GM23338 (cell line): ENCODE measurements around the gene IRX2. TPM values are rescaled to one million over a fixed set of nuclear protein-coding genes. Genes with fewer than 3 reads are reported as not detected.

Source experiments
- ATAC-seq: fragments of 200-7000 bp; cut with Tn5 transposase; 3 replicates; pipeline ENCODE4 v1.9.1; 2020
- DNase-seq: peaks from one replicate; pipeline ENCODE4 v3.0.0-alpha.2; 2015; ENCODE audit warnings: low spot score
- H2AFZ ChIP-seq: fragments of 200-600 bp; sonication (generic); 2 replicates; pipeline ENCODE4 v1.8.0; 2016; ENCODE audit warnings: antibody characterized with exemption, mild to moderate bottlenecking, moderate library complexity
- H3F3A ChIP-seq: fragments of 200-600 bp; sonication (generic); replicated peaks from 2 replicates; pipeline ENCODE4 v1.8.0; 2017; ENCODE audit warnings: antibody characterized with exemption, mixed run types, low read depth
- H3K27ac ChIP-seq: fragments of 200-600 bp; sonication (generic); 2 replicates; pipeline ENCODE4 v1.6.1; 2016; ENCODE audit warnings: low read depth
- H3K27me3 ChIP-seq: fragments of 200-600 bp; sonication (generic); 2 replicates; pipeline ENCODE4 v1.8.0; 2016; ENCODE audit warnings: mild to moderate bottlenecking, mixed run types, moderate library complexity; ENCODE audit not compliant: insufficient read depth
- H3K36me3 ChIP-seq: fragments of 200-600 bp; sonication (generic); 2 replicates; pipeline ENCODE4 v1.8.0; 2016; ENCODE audit warnings: mild to moderate bottlenecking; ENCODE audit not compliant: insufficient read depth
- H3K4me1 ChIP-seq: fragments of 200-600 bp; sonication (generic); 2 replicates; pipeline ENCODE4 v1.8.0; 2016; ENCODE audit warnings: mild to moderate bottlenecking, moderate library complexity; ENCODE audit not compliant: insufficient read depth
- H3K4me2 ChIP-seq: fragments of 200-600 bp; sonication (generic); 2 replicates; pipeline ENCODE4 v1.7.1; 2017; ENCODE audit warnings: mixed run types
- H3K4me3 ChIP-seq: fragments of 200-600 bp; sonication (generic); 2 replicates; pipeline ENCODE4 v1.6.1; 2016; ENCODE audit warnings: mixed run types
- H3K79me2 ChIP-seq: fragments of 200-600 bp; sonication (generic); replicated peaks from 2 replicates; pipeline ENCODE4 v1.8.0; 2017; ENCODE audit warnings: mild to moderate bottlenecking; ENCODE audit not compliant: insufficient read depth
- H3K9me2 ChIP-seq: fragments of 200-600 bp; sonication (generic); 2 replicates; pipeline ENCODE4 v1.8.0; 2017; ENCODE audit not compliant: insufficient read depth
- H4K20me1 ChIP-seq: fragments of 200-600 bp; sonication (generic); replicated peaks from 2 replicates; pipeline ENCODE4 v1.8.0; 2017; ENCODE audit warnings: mild to moderate bottlenecking; ENCODE audit not compliant: insufficient read depth
- H3K27ac Mint-ChIP-seq: 2 replicates; pipeline ENCODE4 v1.8.0; 2020; ENCODE audit warnings: inconsistent platforms, mild to moderate bottlenecking, moderate library complexity, mixed read lengths
- H3K27me3 Mint-ChIP-seq: 3 replicates; pipeline ENCODE4 v1.8.0; 2022; ENCODE audit warnings: low read depth, mild to moderate bottlenecking, moderate library complexity, mixed read lengths, inconsistent platforms; ENCODE audit not compliant: insufficient read depth, poor library complexity
- H3K36me3 Mint-ChIP-seq: 3 replicates; pipeline ENCODE4 v1.8.0; 2021; ENCODE audit warnings: low read depth, mild to moderate bottlenecking, inconsistent platforms, moderate library complexity, mixed read lengths
- H3K4me1 Mint-ChIP-seq: 3 replicates; pipeline ENCODE4 v1.8.0; 2020; ENCODE audit warnings: mild to moderate bottlenecking, inconsistent platforms, mixed read lengths
- H3K4me3 Mint-ChIP-seq: 3 replicates; pipeline ENCODE4 v1.8.0; 2021; ENCODE audit warnings: moderate library complexity, mild to moderate bottlenecking, inconsistent platforms, mixed read lengths
- H3K9me3 Mint-ChIP-seq: 3 replicates; pipeline ENCODE4 v1.8.0; 2020; ENCODE audit warnings: moderate library complexity, mild to moderate bottlenecking, inconsistent platforms, mixed read lengths
- CREB1 ChIP-seq: fragments of 250-450 bp; sonication (Bioruptor Pico); IDR thresholded peaks from 2 replicates; pipeline ENCODE4 v1.5.0; 2020; ENCODE audit warnings: low read depth, mild to moderate bottlenecking, moderate library complexity
- CTCF ChIP-seq, 2 experiments: fragments of 200-600 bp in 1 of 2; sonication (generic) in 1 of 2; conservative IDR thresholded peaks; 2 replicates each; pipeline versions ENCODE4 v1.5.1 to v1.6.1; 2016 to 2017; ENCODE audit warnings: antibody characterized with exemption in 2 of 2, low read depth in 2 of 2, mild to moderate bottlenecking in 2 of 2, moderate library complexity in 1 of 2
- ETS1 ChIP-seq: IDR thresholded peaks from 2 replicates; pipeline ENCODE4 v1.6.1; 2016; ENCODE audit warnings: antibody characterized with exemption
- EZH2 ChIP-seq: fragments of 200-600 bp; sonication (generic); IDR thresholded peaks from one replicate; pipeline ENCODE4 v1.8.0; 2017; ENCODE audit warnings: antibody characterized with exemption, mild to moderate bottlenecking, low read depth; ENCODE audit not compliant: unreplicated experiment
- EZH2phosphoT487 ChIP-seq: fragments of 200-600 bp; sonication (generic); IDR thresholded peaks from one replicate; pipeline ENCODE4 v1.8.1; 2018; ENCODE audit warnings: antibody characterized with exemption; ENCODE audit not compliant: unreplicated experiment
- JUNB ChIP-seq: IDR thresholded peaks from one replicate; pipeline ENCODE4 v1.6.1; 2016; ENCODE audit warnings: antibody characterized with exemption; ENCODE audit not compliant: unreplicated experiment
- NANOG ChIP-seq: IDR thresholded peaks from 2 replicates; pipeline ENCODE4 v1.6.1; 2016; ENCODE audit warnings: antibody characterized with exemption, borderline replicate concordance
- POLR2AphosphoS5 ChIP-seq: IDR thresholded peaks from 2 replicates; pipeline ENCODE4 v1.6.1; 2016; ENCODE audit warnings: antibody characterized with exemption, low read depth
- STAT1 ChIP-seq: IDR thresholded peaks from one replicate; pipeline ENCODE4 v1.6.1; 2016; ENCODE audit warnings: antibody characterized with exemption; ENCODE audit not compliant: unreplicated experiment
- ZNF114 ChIP-seq: fragments of 250-450 bp; sonication (Bioruptor Pico); IDR thresholded peaks from 2 replicates; pipeline ENCODE4 v1.5.0; 2020; ENCODE audit warnings: mild to moderate bottlenecking, moderate library complexity
- ZNF331 ChIP-seq: fragments of 250-450 bp; sonication (Bioruptor Pico); IDR thresholded peaks from 2 replicates; pipeline ENCODE4 v1.5.0; 2020; ENCODE audit warnings: low read depth, mild to moderate bottlenecking, moderate library complexity
- polyA plus RNA-seq: library from polyadenylated mRNA; unstranded; fragments of >200 nt; fragmentation: Nextera tagmentation; extraction: Ambion mirVana; gene quantifications from 2 replicates; pipeline ENCODE4 v1.2.1, GENCODE V29; 2016
- total RNA-seq: library from RNA; depleted of rRNA; stranded (reverse); fragments of >200 nt; shearing (Covaris generic); gene quantifications from 2 replicates; pipeline ENCODE4 v1.2.3, GENCODE V29; 2014
- TF ChIP-seq, protein P1 (sequence below): IDR thresholded peaks from one replicate; pipeline ENCODE4 v1.6.1; 2018; ENCODE audit warnings: antibody characterized with exemption; ENCODE audit not compliant: unreplicated experiment
- TF ChIP-seq, protein P2 (sequence below): fragments of 250-450 bp; sonication (Bioruptor Pico); IDR thresholded peaks from 2 replicates; pipeline ENCODE4 v1.5.0; 2020; ENCODE audit warnings: mild to moderate bottlenecking, moderate library complexity

IRX2 gene
- total and polyA plus RNA-seq, 2 experiments from 2014 or later = 13.6 to 25.3 TPM

- H3F3A ChIP-seq = no peaks in the 10 kb centered on the region
- peaks cover 40% of the 10 kb centered on the region for H3K27me3 Mint-ChIP-seq
Observed at GRCh38 chr5:2735996-2736395, 15.5 kb downstream of the IRX2 start.

More at GRCh38 chr5:2735996-2736395, 15.5 kb downstream of the IRX2 start:
- peaks cover 11% of the 10 kb centered on the region for H3K4me1 ChIP-seq
- TF ChIP-seq JUNB (no peak), EZH2 (no peak), ZNF114 (CRISPR knock-in tag) (no peak), EZH2phosphoT487 (no peak), POLR2AphosphoS5 (no peak), CTCF (conservative IDR thresholded peaks at IDR 0.05; ENCODE audit: low read depth in 2 of 2) (no peak), ETS1 (no peak), ZNF331 (CRISPR knock-in tag) (no peak), CREB1 (no peak), STAT1 (no peak), NANOG (no peak)
- TF ChIP-seq, protein P1, sequence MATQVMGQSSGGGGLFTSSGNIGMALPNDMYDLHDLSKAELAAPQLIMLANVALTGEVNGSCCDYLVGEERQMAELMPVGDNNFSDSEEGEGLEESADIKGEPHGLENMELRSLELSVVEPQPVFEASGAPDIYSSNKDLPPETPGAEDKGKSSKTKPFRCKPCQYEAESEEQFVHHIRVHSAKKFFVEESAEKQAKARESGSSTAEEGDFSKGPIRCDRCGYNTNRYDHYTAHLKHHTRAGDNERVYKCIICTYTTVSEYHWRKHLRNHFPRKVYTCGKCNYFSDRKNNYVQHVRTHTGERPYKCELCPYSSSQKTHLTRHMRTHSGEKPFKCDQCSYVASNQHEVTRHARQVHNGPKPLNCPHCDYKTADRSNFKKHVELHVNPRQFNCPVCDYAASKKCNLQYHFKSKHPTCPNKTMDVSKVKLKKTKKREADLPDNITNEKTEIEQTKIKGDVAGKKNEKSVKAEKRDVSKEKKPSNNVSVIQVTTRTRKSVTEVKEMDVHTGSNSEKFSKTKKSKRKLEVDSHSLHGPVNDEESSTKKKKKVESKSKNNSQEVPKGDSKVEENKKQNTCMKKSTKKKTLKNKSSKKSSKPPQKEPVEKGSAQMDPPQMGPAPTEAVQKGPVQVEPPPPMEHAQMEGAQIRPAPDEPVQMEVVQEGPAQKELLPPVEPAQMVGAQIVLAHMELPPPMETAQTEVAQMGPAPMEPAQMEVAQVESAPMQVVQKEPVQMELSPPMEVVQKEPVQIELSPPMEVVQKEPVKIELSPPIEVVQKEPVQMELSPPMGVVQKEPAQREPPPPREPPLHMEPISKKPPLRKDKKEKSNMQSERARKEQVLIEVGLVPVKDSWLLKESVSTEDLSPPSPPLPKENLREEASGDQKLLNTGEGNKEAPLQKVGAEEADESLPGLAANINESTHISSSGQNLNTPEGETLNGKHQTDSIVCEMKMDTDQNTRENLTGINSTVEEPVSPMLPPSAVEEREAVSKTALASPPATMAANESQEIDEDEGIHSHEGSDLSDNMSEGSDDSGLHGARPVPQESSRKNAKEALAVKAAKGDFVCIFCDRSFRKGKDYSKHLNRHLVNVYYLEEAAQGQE = no peak
- TF ChIP-seq, protein P2, sequence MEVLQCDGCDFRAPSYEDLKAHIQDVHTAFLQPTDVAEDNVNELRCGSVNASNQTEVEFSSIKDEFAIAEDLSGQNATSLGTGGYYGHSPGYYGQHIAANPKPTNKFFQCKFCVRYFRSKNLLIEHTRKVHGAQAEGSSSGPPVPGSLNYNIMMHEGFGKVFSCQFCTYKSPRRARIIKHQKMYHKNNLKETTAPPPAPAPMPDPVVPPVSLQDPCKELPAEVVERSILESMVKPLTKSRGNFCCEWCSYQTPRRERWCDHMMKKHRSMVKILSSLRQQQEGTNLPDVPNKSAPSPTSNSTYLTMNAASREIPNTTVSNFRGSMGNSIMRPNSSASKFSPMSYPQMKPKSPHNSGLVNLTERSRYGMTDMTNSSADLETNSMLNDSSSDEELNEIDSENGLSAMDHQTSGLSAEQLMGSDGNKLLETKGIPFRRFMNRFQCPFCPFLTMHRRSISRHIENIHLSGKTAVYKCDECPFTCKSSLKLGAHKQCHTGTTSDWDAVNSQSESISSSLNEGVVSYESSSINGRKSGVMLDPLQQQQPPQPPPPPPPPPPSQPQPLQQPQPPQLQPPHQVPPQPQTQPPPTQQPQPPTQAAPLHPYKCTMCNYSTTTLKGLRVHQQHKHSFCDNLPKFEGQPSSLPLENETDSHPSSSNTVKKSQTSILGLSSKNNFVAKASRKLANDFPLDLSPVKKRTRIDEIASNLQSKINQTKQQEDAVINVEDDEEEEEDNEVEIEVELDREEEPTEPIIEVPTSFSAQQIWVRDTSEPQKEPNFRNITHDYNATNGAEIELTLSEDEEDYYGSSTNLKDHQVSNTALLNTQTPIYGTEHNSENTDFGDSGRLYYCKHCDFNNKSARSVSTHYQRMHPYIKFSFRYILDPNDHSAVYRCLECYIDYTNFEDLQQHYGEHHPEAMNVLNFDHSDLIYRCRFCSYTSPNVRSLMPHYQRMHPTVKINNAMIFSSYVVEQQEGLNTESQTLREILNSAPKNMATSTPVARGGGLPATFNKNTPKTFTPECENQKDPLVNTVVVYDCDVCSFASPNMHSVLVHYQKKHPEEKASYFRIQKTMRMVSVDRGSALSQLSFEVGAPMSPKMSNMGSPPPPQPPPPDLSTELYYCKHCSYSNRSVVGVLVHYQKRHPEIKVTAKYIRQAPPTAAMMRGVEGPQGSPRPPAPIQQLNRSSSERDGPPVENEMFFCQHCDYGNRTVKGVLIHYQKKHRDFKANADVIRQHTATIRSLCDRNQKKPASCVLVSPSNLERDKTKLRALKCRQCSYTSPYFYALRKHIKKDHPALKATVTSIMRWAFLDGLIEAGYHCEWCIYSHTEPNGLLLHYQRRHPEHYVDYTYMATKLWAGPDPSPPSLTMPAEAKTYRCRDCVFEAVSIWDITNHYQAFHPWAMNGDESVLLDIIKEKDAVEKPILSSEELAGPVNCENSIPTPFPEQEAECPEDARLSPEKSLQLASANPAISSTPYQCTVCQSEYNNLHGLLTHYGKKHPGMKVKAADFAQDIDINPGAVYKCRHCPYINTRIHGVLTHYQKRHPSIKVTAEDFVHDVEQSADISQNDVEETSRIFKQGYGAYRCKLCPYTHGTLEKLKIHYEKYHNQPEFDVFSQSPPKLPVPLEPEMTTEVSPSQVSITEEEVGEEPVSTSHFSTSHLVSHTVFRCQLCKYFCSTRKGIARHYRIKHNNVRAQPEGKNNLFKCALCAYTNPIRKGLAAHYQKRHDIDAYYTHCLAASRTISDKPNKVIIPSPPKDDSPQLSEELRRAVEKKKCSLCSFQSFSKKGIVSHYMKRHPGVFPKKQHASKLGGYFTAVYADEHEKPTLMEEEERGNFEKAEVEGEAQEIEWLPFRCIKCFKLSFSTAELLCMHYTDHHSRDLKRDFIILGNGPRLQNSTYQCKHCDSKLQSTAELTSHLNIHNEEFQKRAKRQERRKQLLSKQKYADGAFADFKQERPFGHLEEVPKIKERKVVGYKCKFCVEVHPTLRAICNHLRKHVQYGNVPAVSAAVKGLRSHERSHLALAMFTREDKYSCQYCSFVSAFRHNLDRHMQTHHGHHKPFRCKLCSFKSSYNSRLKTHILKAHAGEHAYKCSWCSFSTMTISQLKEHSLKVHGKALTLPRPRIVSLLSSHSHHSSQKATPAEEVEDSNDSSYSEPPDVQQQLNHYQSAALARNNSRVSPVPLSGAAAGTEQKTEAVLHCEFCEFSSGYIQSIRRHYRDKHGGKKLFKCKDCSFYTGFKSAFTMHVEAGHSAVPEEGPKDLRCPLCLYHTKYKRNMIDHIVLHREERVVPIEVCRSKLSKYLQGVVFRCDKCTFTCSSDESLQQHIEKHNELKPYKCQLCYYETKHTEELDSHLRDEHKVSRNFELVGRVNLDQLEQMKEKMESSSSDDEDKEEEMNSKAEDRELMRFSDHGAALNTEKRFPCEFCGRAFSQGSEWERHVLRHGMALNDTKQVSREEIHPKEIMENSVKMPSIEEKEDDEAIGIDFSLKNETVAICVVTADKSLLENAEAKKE (CRISPR knock-in tag) = no peak
- no peak overlapping the region for H3K27ac Mint-ChIP-seq
- H3K4me2 ChIP-seq = no peak overlapping the region
- peaks cover 2% of the 10 kb centered on the region; the same call in 1 of the 2 replicates for H4K20me1 ChIP-seq
- H3K79me2 ChIP-seq = no peaks in the 10 kb centered on the region
- DNase-seq (no peak), ATAC-seq (no peak)
- peaks cover 3% of the 10 kb centered on the region; the same call in 1 of the 3 replicates for H3K9me3 Mint-ChIP-seq
- H3K4me3 ChIP-seq = no peak overlapping the region
- H3K4me1 Mint-ChIP-seq = peaks cover 16% of the 10 kb centered on the region
- no peak overlapping the region for H2AFZ ChIP-seq
- H3K36me3 Mint-ChIP-seq = no peaks in the 10 kb centered on the region
- no peaks in the 10 kb centered on the region for H3K9me2 ChIP-seq
- no peaks in the 10 kb centered on the region for H3K36me3 ChIP-seq
- no peak overlapping the region for H3K4me3 Mint-ChIP-seq
- H3K27me3 ChIP-seq = peaks cover 70% of the 10 kb centered on the region
- no peak overlapping the region for H3K27ac ChIP-seq
